NCI-H2196 (cell line): ENCODE results near the gene TPSAB1.

Experiments
- DNase-seq: peaks from one replicate; lab custom pipeline; 2025; ENCODE audit not compliant: unreplicated experiment; lab: John Stamatoyannopoulos, UW

TPSAB1 gene

DNA sequence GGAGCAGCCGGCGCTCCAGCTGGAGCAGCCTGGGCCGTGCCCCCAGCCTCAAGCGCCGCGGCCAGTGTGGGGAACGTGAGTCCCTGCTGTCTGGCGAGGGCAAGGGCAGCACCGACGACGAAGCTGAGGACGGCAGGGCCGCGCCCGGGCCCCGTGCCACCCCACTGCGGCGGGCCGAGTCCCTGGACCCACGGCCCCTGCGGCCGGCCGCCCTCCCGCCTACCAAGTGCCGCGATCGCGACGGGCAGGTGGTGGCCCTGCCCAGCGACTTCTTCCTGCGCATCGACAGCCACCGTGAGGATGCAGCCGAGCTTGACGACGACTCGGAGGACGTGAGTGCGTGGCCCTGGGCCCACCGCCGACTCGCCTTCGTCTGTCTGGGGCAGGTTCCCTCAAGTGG is 31.4 kb upstream of the TPSAB1 start:
- DNase-seq = no peak

DNA sequence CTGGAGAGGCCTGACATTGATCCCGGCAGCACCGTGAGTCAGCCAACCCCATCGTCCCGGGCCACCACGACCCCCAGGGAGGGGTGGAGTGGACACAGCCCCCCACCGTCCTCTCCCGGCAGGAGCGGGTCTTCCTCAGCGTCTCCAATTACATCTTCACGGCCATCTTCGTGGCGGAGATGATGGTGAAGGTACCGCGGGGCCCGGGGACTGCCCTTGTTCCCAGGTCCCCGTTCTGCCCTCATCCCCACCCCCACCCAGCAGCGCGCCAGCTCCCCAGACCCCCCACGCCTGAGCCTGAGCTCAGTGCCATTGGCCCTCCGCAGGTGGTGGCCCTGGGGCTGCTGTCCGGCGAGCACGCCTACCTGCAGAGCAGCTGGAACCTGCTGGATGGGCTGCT is 30.0 kb upstream of the TPSAB1 start:
- no peak for DNase-seq

DNA sequence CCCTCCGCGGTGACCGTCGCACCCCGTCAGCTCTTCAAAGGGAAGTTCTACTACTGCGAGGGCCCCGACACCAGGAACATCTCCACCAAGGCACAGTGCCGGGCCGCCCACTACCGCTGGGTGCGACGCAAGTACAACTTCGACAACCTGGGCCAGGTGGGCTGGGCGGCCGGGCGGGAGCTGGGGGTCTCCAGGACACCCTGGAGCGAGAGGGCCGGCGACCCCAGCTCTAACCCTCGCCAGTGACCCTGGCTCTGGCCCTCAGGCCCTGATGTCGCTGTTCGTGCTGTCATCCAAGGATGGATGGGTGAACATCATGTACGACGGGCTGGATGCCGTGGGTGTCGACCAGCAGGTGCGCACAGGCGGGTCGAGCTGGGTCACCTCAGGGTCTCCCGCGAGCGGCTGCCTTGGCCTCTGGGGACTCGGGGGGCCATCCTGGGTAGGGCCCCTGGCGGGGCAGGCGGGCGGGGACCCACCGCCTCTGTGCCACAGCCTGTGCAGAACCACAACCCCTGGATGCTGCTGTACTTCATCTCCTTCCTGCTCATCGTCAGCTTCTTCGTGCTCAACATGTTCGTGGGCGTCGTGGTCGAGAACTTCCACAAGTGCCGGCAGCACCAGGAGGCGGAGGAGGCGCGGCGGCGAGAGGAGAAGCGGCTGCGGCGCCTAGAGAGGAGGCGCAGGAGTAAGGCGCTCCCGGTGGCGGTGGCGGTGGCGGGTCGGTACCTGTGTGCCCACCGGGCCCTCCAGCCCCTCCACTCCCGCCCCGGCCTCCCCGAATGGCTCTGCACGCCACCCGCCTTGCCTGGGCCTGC is 28.8 kb upstream of the TPSAB1 start:
- no peak for DNase-seq

DNA sequence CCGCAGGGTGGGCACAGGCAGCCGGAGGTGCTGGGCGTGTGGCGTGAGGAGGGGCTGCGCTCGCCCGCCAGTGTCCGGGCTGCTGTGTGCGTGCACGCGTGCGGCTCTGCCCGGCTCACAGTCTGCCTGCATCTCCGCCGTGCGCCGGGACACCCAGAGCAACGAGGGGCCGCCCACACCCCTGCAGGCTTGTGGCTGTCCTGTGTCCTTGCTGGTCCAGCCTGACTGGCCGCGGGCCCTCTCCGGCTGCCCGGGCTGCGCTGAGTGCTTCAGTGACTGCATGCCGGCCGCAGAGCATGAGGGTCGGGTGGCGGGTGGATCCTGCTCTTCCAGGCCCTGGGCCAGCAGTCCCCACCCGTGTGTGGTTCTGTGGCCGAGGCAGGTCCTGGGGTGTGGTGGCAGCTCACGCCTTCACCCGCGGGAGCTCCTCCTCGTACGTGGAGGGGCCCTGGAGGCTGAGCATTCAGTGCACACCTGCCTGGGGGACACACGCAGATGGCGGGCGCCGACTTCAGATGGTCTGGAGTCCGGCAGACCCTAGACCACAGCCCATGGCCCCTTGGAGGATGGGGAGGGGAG is 27.8 kb upstream of the TPSAB1 start:
- DNase-seq = no peak

DNA sequence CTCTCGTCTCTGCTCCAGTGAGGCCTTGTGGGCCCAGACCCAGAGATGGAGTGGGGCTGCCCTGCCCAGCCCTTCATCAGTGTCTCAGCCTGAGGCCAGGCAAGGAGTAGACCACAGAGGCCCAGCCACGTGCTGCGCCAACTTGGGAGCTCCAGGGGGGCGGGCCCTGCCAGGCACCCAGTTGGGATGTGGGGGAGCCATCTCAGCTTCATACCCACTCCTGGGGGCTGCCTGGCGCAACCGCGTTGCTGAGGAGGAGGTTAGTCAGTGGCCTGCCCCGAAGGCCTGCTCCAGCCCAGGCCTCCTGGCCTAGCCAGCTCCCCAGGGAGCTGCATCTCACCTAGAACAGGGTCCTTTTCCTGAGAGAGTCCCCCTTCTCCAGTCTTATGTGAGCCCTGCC is 27.3 kb upstream of the TPSAB1 start:
- no peak for DNase-seq

DNA sequence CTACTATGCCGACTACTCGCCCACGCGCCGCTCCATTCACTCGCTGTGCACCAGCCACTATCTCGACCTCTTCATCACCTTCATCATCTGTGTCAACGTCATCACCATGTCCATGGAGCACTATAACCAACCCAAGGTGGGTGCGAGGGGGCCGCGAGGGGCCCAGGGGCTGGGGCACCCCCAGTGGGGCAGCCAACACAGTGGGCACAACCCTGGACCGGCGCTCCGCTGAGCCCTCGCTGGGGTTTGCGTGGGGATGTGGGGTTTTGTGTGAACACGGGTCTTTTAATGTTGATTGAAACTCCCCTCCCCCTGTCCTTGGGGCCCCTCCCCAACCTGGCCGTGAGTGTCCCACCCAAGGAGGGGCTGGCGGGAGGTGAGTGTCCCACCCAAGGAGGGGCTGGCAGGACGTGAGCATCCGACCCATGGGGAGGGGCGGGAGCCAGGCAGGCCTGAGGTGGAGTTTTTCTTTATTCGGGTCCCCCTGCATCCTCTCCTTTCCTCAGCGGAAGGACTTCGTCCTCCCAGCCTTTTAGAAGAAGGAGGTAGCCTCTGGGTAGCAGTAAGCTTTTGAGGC is 26.6 kb upstream of the TPSAB1 start:
- no peak for DNase-seq

DNA sequence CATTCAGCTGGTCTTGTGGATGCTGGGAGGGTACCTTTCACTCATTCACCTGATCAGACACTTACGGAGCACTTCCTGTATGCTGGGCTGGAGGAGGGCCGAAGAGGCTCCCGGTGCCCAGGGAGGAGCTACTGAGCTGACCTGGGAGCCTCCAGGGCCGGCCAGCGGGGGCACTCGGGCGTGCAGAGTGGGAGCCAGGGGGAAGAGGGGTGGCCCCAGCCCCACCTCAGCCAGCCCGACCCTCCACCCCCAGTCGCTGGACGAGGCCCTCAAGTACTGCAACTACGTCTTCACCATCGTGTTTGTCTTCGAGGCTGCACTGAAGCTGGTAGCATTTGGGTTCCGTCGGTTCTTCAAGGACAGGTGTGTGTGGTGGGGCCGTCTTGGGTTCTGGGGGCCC is 25.8 kb upstream of the TPSAB1 start:
- DNase-seq = no peak

DNA sequence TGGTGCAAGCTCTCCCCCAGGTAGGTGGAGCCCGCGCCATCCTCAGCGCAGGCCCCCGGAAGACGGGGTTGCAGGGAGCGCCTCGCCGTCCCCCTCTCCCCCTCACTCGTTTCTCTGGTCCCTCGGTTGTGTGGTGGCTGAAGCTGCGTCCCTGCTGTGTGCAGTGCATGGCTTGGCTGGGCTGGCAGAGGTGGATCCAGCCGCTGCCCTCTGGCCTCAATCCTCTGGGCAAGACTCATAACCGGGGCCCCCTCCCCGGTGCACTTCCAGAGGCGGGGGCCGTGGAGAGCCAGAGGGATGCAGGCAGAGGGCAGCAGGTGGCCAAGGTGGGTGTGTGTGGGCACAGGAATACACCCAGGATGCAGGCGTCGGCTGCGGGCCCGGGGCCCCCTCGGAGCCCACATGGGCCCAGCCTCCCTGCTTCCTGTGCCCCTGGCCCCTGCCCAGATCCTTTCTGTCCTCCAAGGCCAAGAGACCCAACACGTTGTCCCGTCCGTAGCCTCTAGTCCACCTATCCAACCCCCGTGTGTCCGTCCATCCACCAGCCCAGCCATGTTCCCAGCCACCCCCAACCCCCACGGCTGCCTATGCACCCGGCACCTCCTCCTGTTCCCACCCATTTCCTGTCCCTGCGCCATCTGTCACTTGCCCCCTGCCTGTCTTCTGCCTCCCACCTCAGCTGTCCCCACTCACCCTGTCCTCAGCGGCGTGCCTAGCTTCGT is 24.8 kb upstream of the TPSAB1 start:
- DNase-seq = no peak

DNA sequence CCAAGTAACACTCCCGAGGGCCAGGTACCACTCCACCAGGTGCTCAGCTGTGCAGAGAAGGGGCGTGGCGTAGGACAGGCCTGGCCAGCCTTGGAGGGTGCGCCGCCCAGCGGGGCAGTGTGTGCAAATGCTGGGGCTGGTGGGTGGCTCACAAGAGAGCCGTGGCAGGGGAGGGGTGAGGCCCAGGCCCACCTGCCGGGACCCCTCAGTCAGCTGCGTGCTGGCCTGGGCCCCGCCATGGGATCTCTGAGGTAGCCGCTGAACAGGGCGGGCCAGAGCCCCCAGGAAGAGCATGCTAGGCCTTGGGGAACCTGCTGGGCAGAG is 24.2 kb upstream of the TPSAB1 start:
- no peak for DNase-seq

DNA sequence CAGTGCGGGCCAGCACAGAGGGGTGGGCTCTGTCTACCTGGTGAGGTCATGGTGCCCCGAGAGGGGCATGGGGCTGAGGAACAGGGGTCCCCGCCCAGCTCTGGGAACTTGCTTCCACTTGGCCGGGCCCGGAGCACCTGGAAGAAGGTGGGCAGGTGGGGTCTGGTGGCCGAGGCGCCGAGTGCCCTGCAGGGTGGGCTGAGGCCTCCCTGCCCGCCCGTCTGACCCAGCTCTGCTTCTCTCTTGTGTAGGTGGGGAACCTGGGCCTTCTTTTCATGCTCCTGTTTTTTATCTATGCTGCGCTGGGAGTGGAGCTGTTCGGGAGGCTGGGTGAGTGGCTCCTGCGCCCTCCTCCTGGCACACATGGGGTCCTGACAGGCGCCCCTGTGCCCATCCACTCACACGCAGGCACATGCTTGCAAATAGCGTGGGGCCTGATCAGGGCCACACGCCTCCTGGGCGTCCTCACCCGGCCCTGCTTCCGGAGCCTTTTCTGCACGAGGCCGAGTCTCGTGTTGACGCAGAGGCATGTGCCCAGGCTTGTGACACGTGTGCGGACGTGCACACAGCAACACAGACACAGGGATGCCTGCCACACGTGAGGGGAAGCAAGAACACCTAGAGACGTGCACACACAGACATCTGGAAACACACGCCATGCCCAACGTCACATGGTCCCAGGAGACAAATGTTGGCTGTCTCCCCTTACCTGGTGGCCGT is 23.7 kb upstream of the TPSAB1 start:
- no peak for DNase-seq

DNA sequence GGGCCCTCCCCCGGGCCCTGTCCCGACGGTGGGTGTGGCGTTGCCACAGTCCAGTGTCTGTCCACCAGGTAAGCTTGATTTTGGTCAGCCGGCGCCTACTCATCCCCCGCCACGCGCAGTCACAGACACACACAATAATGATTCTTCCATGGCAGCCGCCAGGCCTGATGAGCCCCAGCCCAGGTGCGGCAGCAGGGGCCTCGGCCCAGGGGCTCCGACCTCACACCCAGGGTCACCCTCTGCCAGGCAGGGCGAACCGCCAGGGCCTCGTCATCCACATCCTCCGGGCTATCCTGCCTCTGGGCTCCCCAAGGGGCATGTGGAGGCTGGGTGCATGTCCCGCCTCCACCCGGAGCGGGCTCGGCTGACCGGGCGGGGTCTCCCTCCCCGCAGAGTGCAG is 23.0 kb upstream of the TPSAB1 start:
- no peak for DNase-seq

DNA sequence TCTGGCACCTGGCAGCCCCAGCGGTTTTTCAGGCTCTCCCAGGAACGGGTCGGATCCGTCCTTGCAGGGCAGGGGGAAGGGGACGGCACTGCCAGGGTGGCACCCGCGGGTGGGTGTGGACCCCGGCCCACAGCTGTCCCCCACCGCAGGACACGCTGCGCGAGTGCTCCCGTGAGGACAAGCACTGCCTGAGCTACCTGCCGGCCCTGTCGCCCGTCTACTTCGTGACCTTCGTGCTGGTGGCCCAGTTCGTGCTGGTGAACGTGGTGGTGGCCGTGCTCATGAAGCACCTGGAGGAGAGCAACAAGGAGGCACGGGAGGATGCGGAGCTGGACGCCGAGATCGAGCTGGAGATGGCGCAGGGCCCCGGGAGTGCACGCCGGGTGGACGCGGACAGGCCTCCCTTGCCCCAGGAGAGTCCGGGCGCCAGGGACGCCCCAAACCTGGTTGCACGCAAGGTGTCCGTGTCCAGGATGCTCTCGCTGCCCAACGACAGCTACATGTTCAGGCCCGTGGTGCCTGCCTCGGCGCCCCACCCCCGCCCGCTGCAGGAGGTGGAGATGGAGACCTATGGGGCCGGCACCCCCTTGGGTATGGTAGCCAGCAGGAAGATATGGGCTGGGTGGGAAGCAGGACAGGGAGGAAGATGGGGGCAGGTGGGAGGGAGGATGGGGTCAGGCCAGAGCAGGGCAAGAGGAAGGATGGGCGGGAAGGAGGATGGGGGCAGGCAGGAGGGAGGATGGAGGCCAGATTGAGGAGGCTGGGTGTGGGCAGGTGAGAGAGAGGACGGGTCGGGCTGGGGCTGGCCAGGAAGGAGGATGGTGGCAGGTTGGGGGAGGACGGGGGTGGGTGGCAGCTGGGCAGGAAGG is 22.2 kb upstream of the TPSAB1 start:
- DNase-seq = no peak

DNA sequence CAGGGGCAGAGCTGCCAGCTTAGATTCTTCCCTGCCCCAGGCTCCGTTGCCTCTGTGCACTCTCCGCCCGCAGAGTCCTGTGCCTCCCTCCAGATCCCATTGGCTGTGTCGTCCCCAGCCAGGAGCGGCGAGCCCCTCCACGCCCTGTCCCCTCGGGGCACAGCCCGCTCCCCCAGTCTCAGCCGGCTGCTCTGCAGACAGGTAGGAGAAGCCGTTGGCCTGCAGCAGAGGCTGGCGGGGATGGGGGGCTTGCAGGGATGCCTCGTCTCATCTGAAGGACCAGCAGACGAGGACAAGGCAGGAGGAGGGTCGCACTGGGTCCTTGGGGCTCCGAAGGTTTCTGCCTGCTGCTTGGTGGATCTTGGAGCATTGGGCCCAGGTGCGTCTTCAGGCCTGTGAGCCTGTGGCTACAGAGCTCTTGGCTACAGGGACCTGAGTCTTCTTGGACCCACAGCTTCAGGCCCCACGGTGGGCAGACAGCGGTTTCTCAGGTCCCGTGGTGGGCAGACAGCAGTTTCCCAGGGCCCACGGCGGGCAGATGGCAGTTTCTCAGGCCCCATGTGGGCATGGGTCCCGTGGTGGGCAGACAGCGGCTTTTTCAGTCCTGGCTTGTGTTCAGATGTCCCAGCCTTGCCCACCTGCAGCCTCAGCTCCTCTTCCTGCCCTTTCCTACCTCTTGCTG is 21.4 kb upstream of the TPSAB1 start:
- no peak for DNase-seq

DNA sequence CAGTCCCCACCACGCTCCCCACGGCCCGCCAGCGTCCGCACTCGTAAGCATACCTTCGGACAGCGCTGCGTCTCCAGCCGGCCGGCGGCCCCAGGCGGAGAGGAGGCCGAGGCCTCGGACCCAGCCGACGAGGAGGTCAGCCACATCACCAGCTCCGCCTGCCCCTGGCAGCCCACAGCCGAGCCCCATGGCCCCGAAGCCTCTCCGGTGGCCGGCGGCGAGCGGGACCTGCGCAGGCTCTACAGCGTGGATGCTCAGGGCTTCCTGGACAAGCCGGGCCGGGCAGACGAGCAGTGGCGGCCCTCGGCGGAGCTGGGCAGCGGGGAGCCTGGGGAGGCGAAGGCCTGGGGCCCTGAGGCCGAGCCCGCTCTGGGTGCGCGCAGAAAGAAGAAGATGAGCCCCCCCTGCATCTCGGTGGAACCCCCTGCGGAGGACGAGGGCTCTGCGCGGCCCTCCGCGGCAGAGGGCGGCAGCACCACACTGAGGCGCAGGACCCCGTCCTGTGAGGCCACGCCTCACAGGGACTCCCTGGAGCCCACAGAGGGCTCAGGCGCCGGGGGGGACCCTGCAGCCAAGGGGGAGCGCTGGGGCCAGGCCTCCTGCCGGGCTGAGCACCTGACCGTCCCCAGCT is 20.3 kb upstream of the TPSAB1 start:
- DNase-seq = no peak

DNA sequence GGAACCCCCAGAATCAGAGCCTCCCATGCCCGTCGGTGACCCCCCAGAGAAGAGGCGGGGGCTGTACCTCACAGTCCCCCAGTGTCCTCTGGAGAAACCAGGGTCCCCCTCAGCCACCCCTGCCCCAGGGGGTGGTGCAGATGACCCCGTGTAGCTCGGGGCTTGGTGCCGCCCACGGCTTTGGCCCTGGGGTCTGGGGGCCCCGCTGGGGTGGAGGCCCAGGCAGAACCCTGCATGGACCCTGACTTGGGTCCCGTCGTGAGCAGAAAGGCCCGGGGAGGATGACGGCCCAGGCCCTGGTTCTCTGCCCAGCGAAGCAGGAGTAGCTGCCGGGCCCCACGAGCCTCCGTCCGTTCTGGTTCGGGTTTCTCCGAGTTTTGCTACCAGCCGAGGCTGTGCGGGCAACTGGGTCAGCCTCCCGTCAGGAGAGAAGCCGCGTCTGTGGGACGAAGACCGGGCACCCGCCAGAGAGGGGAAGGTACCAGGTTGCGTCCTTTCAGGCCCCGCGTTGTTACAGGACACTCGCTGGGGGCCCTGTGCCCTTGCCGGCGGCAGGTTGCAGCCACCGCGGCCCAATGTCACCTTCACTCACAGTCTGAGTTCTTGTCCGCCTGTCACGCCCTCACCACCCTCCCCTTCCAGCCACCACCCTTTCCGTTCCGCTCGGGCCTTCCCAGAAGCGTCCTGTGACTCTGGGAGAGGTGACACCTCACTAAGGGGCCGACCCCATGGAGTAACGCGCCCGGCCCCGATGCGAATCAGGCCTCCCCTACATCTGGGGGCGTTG is 19.5 kb upstream of the TPSAB1 start:
- DNase-seq = no peak

DNA sequence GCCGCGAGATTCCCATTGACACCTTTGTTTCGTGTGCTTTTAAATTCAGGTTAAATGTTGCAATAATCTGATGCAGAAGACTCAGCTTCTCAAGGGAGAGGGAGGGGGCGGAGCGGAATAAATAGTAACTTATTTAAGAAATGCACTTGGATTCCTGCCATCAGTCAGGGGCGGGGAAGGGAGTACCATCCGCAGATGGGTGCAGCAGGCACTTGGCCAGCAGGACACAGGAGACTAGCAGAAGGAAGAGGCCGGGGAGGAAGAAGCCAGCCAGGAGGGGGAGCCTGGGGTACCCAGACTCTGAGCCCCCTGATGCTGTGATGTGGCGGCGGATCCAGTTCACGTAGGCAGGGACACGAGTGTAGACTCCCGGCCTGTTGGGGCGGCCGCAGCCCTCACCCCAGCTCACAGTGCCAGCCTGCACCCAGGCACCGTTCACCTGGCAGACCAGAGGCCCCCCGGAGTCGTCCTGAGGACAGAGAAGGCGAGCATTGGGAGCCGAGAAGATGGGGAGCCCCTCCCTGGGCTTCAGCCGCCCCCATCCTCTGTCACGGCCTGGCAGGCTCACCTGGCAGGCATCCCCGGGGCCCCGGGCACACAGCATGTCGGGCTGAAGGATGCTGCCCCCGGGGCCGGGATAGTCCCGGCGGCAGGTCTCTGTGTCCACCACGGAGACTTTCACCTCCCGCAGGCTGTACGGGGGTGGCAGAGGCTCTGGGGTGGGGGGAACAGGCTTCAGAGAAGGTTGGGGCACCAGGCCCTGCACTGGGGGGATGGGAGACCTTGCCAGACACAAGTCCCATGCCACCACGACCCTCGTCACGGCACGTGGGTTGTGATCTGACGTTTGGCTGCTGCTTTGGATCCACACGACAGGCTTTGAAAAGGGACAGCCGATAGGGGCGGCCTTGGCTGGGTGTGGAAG is 18.6 kb upstream of the TPSAB1 start:
- no peak for DNase-seq

DNA sequence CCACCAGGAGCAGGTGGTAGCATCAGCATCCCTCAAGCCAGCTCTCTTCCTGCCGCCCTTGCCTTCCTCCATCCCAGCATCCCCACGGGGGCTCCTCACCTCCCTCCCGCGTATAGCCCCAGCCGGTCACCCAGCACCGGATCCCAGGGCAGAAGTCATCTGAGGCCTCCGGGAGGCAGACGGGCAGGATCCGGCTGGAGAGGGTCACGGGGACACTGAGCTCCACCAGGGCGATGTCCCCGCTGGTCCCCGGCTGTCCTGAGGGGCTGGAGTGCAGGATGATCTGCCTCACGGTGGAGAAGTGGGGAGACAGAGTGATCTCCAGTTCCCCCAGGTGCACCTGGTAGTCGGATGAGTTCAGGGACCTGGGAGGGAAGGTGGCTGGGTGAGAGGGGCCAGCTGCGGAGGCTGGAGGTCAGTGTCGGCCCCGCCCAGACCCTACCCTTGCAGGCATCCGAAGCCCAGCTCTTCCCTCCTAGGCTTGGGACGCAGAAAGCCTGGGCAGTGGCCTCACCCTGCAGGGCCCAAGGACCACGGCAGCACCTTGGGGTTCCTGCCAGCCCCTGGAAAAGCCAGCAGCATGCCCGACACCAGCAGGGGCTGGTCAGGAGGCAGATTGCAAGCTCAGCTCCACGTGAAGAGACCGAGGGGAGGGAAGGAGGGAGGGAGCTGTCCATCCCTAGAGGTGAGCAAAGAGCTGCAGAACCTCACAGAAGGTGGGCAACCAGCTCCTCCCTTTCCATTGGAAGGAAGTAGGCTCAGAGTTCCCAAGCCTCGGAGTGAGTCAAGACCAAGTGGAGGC is 17.8 kb upstream of the TPSAB1 start:
- no peak for DNase-seq
